LHCN-M2 (cell line): Measurements from ENCODE around the gene TNS3. TPM values are rescaled to one million over a fixed set of nuclear protein-coding genes. Genes with fewer than 3 reads are reported as not detected.
A peak's percentile ranks its signal among the peaks of the same experiment; 100 is the strongest.

Experiments
- DNase-seq: peaks from one replicate; pipeline ENCODE4 v3.0.0-alpha.2; 2012; ENCODE audit warnings: low read depth
- total RNA-seq: library from RNA; depleted of rRNA; stranded (reverse); fragments of >200 nt; gene quantifications from 2 replicates; pipeline ENCODE4 v1.2.3, GENCODE V29; 2014

TNS3 gene
- total RNA-seq, 1 experiment from 2014 or later, result 556 TPM

DNA sequence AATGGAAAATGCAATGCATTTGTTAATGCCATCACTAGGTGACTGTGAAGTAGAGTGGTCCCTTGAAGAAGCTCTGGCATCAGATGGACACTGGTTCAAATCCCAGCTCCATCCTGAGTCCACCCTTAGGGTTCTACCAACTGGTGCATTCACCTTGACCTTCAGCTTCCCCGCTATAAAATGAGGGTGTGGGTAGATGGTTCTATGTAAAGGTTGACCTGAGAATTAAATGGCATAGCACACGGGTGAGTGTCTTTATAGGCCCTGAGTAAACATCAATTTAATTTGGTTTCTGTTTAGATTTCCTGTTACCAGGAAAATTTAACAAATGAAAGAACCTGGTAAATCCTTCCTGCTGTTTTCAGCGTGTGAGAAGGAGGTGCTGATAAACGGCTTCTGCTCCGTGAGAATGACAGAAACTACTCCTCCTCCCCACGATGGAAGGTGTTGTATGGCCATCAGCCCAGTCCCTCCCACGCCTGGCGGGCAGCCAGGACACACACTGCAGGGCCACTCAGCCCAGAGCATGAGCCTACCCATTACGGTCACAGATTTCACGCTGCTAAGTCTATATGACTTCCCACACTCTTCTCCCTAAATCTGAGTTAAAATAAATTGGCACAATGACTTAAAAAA lies 210.1 kb downstream of the TNS3 start:
- DNase-seq, result peak; percentile 46

DNA sequence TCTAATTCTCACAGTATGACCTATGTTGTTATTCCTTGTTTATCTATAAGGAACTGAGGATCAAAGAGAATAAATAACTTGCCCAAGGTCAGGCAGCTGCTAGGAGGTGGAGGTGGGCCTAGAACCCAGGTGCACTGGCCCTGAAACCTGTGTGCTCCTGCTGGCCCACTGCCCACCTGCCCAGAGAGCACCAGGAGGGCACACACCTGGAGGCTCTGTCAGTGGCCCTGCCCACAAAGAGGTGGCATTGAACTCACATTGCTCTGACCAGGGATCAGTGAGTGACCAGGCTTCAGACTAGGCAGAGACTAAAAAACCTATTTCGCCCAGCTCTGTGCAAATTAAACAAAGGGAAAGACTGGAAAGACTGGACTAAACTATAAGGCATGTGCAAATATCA lies 210.6 kb downstream of the TNS3 start:
- DNase-seq, result no peak

DNA sequence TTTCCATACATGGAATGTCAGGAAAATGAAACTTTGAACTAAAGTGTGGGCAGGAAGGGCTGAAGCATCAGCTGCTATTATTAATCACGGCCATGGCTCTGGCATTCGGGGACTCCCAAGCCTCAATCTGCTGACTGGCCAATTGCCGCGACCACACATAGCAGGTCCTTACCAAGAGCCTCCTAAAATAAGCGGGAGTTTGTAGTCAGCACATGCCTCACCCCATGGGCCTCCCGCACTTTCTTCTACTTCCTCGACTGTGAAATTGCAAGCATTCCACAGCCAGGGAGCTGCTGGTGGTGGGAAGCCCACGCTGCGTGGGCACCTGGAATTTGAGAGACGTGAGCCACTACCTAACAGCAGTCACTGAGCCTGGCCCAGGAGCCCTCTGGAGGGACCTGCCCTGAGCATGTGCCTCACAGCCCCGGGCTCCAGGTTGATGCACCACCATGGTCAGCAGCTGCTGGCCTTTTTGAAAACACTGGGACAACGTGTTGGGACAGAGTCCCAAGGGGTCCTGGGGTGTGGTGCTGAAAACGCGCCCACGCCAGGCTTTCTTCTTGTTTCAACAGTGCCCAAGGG lies 211.4 kb downstream of the TNS3 start:
- DNase-seq, result peak; percentile 90

DNA sequence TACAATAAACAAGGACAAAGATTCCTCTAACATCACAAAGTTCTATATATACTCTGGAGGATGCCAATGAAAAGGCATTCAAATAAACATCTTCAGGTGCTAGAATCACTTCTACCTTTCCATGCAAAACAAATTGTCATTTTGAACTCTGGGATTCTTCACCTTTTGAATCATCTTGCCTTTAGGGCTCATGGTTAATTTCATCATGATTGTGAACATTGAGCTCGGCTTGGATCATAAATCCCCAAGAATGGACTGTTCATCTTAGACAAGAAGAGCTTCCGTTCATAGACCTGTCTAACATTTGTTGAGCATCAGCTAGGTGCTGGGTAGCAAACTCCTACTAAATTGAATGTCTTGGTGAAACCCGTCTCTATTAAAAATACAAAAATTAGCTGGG lies 212.2 kb downstream of the TNS3 start:
- DNase-seq, result no peak

DNA sequence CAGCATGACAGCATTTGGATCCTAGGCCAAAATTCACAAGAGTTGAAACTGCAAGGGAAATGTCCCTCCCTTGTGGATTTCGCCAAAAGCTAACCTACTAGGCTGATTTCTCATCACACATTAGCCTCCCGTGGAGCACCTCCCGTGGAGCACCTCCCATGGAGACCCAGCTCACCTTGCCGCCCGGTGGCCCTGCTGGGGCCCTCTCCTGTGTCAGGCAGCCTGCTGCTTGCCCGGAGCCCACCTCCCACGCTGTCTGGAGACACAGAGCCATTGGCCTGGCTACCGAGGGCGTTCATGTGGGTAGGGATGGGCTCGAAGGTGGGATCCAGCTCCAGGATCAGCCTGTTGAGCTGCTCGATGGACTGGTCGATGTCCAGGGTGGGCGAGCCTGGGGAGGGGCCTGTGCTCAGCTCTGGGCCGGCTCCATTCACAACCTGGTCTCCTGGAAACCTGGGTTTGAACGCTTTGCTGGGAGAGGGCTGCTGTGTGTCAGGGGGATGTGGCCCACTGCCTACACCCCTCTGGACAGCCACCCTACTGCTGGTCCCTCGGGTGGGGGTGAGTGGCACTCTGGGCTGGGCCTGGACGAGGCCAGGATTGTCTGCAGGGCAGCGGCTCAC lies 213.6 kb downstream of the TNS3 start:
- no peak for DNase-seq

GRCh38 chr7:47367369-47367768 lies 214.5 kb downstream of the TNS3 start:
- no peak for DNase-seq

GRCh38 chr7:47366960-47367359 lies 215.0 kb downstream of the TNS3 start:
- no peak for DNase-seq

- DNase-seq, result no peak
Observed at GRCh38 chr7:47366211-47366610, 215.7 kb downstream of the TNS3 start.

DNA sequence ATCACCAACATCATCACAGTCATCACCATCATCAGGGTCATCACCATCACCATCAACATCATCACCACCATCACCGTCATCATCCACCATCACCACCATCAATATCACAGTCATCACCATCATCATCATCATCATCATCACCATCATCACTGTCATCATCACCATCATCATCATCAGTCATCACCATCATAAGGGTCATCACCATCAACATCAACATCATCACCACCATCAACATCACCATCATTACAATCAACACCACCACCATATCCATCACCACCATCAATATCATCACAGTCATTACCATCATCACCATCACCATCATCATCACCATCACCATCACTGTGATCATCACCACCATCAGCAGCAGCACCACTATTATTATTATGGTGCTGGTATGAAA lies 218.9 kb downstream of the TNS3 start:
- no peak for DNase-seq

DNA sequence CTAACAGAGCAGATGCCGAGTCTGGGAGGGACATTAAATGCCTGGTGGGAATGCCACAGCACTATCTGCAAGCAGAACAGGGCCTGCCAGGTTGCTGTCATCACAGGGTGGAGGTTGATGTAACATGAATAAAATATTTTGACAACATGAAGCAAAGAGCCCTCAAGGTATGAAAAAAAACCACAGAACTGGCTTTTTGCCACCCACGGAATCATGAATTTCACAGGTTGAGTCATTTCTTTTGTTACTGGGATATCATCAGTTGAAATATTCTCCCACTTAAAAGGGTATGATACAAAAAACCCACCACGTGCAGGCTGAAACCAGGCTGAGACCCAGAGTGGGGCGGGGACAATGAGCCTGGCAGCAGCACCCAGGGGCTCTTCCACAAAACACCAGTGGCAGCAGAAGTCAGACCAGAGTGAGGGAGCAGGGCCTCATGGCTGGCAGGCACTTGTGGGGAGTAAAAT lies 220.1 kb downstream of the TNS3 start:
- peak; percentile 93 for DNase-seq

GRCh38 chr7:47361236-47361635 lies 220.7 kb downstream of the TNS3 start:
- no peak for DNase-seq

- no peak for DNase-seq
Observed at GRCh38 chr7:47360301-47360900, 221.5 kb downstream of the TNS3 start.

- peak; percentile 79 for DNase-seq
Observed at GRCh38 chr7:47358944-47359588, 222.8 kb downstream of the TNS3 start.

DNA sequence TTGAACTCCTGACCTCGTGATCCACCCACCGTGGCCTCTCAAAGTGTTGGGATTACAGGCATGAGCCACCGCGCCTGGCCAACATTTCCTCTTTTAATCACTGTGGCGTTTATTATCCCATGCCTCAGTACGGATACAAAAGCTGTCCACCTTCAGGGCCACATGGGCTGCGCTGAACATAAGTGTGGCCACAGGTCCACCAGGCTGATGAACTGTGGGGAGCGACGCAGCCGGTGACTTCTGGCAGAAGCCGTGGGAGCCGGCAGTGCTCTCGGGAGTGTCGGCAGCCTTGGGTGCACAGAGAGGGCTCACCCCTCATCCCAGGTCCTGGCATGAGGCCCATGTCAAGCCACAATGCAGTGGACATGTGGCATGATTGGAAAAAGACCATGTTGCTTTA lies 223.6 kb downstream of the TNS3 start:
- DNase-seq, result no peak

- no peak for DNase-seq
Observed at GRCh38 chr7:47357863-47358262, 224.0 kb downstream of the TNS3 start.

GRCh38 chr7:47357361-47357760 lies 224.6 kb downstream of the TNS3 start:
- no peak for DNase-seq

DNA sequence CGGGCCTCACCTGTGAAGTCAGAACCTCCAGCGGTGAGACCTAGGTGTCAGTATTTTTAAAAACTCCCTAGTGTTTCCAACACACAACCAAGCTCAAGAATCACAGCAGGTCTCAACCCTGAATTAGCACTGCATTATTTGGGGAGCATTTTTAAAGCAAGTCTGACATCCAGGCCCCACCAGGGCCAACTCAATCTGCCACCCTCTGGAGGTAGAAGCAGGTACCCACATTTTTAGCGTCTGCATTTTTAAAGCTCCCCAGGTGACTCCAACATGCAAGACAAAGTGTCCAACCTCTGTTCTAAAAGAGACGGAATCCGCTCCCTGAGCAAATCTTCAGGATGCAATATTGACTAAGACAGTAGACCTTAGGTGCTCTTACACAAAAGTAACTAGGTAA lies 225.7 kb downstream of the TNS3 start:
- DNase-seq, result no peak

DNA sequence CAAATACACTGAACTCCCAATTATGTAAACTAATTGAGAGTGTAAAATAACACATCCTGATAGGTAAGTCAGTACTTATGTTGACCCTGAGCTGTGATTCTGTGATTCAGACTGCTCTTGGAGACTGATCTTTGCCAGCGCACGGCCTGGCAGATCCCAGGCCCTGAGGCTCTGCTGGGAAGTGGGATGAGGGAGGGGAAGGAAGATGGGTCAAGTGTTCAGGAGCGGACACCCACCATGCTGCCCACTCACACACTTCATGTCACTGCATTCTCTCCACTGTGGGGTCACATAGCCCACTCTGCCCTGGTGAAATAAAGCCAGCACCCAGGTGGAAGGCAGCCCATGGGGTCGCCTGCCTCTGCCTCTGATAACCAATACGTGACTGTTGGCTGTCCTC lies 226.2 kb downstream of the TNS3 start:
- DNase-seq, result no peak

- DNase-seq, result no peak
Observed at GRCh38 chr7:47354831-47355541, 226.9 kb downstream of the TNS3 start.

DNA sequence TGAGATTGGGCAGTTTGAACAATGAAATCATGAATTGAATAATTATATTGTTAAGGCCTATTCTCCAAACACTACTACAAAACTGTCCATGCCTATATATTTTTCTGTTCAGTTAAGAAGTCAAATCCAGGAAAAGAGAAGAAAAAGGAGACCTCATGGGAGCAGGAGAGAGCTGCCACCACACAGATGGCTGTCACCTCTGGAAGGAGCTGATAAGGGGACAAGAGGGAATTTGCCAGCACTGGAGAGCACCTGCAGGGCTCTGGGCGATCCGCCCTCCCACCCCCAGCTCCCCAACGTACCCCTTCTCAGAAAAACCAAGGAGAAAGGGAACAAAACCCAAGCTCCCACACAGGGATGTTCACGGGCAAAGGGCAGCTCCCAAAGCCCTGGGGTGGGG lies 227.8 kb downstream of the TNS3 start:
- DNase-seq, result no peak

DNA sequence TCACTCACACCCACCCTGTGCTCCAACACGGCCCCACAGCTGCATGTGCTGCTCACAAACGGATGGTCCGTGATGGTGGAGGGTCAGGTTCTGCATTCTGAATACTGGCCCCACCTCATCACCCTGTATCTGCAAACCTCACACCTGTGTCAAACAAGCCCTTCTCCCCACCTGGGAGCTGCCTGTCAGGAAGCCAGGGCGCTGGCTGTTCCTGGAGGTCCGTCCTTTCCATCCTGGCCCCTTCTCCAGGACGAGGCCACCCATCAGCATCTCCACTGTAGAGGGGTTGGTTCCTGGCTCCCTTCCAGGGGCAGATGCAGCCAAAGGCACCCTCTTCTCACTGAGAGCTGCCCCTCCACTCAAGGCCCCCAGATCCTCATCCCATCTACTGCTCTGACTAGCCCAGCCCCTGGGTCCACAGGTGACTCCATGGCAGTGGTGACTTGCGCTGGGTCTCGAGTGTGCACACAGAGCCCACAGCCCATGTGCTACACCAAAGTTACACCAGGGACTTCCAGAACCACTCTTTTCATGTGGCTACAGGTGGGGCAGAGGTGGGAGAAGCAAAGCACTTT lies 229.4 kb downstream of the TNS3 start:
- no peak for DNase-seq
